ENCODE measurements around the gene HNRNPK. TPM values are rescaled to one million over a fixed set of nuclear protein-coding genes. Genes with fewer than 3 reads are reported as not detected.

HNRNPK gene
- total RNA-seq, 1 experiment from 2014 or later, result 723 TPM

DNA sequence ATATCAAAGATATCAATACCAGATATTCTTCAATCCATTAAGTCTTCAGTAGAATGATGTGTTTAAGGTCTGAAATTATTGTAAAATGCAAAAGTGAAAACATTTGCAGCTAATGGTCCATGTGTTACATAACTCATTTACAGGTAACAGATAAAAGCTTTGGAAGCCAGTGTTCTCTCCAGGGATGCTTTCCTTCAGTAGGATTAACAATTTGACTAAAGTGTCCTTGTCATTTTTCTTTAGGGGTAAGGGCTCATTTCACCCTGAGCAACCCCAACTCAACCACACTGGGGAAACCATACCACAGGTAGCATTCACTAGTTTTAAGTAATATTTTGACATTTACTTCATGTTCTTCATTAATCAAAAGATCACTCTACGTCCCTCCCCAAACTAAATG lies 12.9 kb downstream of the HNRNPK start:
- DNase-seq (ENCODE audit: low spot score), result no peak
- Mint-ChIP-seq H3K27ac (peak overlapping the region; percentile 86), H3K4me3 (no peak overlapping the region), H3K36me3 (peaks cover 50% of the 10 kb centered on the region), H3K9me3 (no peaks in the 10 kb centered on the region), H3K4me1 (no peaks in the 10 kb centered on the region), H3K27me3 (ENCODE audit: low read depth) (no peaks in the 10 kb centered on the region)
- ChIA-PET CTCF (no interaction called here), POLR2A (interaction anchor here (0.9 to 1.3 kb wide), 2 partner anchors 9 to 13 kb away, joined by 3 to 5 read pairs; partner anchors contain the start of genes HNRNPK and RMI1)
- no peak for ATAC-seq
- TF ChIP-seq, protein P1, sequence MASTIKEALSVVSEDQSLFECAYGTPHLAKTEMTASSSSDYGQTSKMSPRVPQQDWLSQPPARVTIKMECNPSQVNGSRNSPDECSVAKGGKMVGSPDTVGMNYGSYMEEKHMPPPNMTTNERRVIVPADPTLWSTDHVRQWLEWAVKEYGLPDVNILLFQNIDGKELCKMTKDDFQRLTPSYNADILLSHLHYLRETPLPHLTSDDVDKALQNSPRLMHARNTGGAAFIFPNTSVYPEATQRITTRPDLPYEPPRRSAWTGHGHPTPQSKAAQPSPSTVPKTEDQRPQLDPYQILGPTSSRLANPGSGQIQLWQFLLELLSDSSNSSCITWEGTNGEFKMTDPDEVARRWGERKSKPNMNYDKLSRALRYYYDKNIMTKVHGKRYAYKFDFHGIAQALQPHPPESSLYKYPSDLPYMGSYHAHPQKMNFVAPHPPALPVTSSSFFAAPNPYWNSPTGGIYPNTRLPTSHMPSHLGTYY (CRISPR knock-in tag; IDR thresholded peaks at IDR 0.05), result peak; percentile 78; the same call in 1 of the 2 replicates
- TF ChIP-seq FOXP1 (CRISPR knock-in tag; IDR thresholded peaks at IDR 0.05; ENCODE audit: borderline replicate concordance) (no peak), ZNF671 (CRISPR knock-in tag; IDR thresholded peaks at IDR 0.05) (0 out of 2 replicates have a peak, but pooled peaks have one; percentile 43), CBFB (CRISPR knock-in tag; IDR thresholded peaks at IDR 0.05; ENCODE audit: low read depth) (no peak), JUN (CRISPR knock-in tag; IDR thresholded peaks at IDR 0.05) (no peak), NFATC4 (CRISPR knock-in tag; IDR thresholded peaks at IDR 0.05) (peak; percentile 81), ZNF416 (CRISPR knock-in tag; IDR thresholded peaks at IDR 0.05) (0 out of 2 replicates have a peak, but pooled peaks have one; percentile 56)
- TF ChIP-seq, protein P2, sequence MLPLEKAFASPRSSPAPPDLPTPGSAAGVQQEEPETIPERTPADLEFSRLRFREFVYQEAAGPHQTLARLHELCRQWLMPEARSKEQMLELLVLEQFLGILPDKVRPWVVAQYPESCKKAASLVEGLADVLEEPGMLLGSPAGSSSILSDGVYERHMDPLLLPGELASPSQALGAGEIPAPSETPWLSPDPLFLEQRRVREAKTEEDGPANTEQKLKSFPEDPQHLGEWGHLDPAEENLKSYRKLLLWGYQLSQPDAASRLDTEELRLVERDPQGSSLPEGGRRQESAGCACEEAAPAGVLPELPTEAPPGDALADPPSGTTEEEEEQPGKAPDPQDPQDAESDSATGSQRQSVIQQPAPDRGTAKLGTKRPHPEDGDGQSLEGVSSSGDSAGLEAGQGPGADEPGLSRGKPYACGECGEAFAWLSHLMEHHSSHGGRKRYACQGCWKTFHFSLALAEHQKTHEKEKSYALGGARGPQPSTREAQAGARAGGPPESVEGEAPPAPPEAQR (CRISPR knock-in tag; IDR thresholded peaks at IDR 0.05), result no peak
- TF ChIP-seq, protein P3, sequence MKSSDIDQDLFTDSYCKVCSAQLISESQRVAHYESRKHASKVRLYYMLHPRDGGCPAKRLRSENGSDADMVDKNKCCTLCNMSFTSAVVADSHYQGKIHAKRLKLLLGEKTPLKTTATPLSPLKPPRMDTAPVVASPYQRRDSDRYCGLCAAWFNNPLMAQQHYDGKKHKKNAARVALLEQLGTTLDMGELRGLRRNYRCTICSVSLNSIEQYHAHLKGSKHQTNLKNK (CRISPR knock-in tag; IDR thresholded peaks at IDR 0.05), result no peak
- TF ChIP-seq, protein P4, sequence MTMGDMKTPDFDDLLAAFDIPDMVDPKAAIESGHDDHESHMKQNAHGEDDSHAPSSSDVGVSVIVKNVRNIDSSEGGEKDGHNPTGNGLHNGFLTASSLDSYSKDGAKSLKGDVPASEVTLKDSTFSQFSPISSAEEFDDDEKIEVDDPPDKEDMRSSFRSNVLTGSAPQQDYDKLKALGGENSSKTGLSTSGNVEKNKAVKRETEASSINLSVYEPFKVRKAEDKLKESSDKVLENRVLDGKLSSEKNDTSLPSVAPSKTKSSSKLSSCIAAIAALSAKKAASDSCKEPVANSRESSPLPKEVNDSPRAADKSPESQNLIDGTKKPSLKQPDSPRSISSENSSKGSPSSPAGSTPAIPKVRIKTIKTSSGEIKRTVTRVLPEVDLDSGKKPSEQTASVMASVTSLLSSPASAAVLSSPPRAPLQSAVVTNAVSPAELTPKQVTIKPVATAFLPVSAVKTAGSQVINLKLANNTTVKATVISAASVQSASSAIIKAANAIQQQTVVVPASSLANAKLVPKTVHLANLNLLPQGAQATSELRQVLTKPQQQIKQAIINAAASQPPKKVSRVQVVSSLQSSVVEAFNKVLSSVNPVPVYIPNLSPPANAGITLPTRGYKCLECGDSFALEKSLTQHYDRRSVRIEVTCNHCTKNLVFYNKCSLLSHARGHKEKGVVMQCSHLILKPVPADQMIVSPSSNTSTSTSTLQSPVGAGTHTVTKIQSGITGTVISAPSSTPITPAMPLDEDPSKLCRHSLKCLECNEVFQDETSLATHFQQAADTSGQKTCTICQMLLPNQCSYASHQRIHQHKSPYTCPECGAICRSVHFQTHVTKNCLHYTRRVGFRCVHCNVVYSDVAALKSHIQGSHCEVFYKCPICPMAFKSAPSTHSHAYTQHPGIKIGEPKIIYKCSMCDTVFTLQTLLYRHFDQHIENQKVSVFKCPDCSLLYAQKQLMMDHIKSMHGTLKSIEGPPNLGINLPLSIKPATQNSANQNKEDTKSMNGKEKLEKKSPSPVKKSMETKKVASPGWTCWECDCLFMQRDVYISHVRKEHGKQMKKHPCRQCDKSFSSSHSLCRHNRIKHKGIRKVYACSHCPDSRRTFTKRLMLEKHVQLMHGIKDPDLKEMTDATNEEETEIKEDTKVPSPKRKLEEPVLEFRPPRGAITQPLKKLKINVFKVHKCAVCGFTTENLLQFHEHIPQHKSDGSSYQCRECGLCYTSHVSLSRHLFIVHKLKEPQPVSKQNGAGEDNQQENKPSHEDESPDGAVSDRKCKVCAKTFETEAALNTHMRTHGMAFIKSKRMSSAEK (CRISPR knock-in tag; IDR thresholded peaks at IDR 0.05; ENCODE audit: borderline replicate concordance), result peak; percentile 9; the same call in 1 of the 2 replicates

DNA sequence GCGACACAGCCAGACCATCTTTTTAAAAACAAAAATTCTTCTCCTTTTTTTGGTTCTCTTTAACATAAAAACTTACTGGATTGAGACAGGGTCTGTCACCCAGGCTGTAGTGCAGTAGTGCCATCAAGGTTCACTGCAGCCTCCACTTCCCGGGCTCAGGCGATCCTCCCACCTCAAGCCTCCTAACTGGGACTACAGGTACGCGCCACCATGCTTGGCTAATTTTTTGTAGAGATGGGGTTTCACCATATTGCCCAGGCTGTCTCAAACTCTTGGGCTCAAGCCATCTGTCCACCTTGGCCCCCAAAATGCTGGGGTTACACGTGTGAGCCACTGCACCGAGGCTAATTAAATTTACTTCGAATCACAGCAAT lies 13.8 kb downstream of the HNRNPK start:
- no peak for DNase-seq (ENCODE audit: low spot score)
- POLR2A ChIA-PET, result interaction anchor here (1.3 to 2.2 kb wide), 2 partner anchors 14 kb away, joined by 5 to 15 read pairs; partner anchors contain the start of genes HNRNPK and RMI1
- Mint-ChIP-seq H3K4me3 (no peak overlapping the region), H3K4me1 (no peaks in the 10 kb centered on the region), H3K36me3 (peaks cover 42% of the 10 kb centered on the region), H3K27ac (peak overlapping the region; percentile 91; the same call in 1 of the 2 replicates), H3K27me3 (ENCODE audit: low read depth) (no peaks in the 10 kb centered on the region), H3K9me3 (no peaks in the 10 kb centered on the region)
- CTCF ChIA-PET, result no interaction called here
- peak; percentile 14 for ATAC-seq
- peak; percentile 92; the same call in 1 of the 2 replicates for TF ChIP-seq PRRX2 (CRISPR knock-in tag; IDR thresholded peaks at IDR 0.05)
- peak; percentile 8; the same call in 1 of the 2 replicates for TF ChIP-seq EMX1 (CRISPR knock-in tag; IDR thresholded peaks at IDR 0.05)
- peak; percentile 67; the same call in 1 of the 2 replicates for TF ChIP-seq ZNF416 (CRISPR knock-in tag; IDR thresholded peaks at IDR 0.05)
- TF ChIP-seq NFATC4 (CRISPR knock-in tag; IDR thresholded peaks at IDR 0.05), result peak; percentile 90
- TF ChIP-seq, protein P5, sequence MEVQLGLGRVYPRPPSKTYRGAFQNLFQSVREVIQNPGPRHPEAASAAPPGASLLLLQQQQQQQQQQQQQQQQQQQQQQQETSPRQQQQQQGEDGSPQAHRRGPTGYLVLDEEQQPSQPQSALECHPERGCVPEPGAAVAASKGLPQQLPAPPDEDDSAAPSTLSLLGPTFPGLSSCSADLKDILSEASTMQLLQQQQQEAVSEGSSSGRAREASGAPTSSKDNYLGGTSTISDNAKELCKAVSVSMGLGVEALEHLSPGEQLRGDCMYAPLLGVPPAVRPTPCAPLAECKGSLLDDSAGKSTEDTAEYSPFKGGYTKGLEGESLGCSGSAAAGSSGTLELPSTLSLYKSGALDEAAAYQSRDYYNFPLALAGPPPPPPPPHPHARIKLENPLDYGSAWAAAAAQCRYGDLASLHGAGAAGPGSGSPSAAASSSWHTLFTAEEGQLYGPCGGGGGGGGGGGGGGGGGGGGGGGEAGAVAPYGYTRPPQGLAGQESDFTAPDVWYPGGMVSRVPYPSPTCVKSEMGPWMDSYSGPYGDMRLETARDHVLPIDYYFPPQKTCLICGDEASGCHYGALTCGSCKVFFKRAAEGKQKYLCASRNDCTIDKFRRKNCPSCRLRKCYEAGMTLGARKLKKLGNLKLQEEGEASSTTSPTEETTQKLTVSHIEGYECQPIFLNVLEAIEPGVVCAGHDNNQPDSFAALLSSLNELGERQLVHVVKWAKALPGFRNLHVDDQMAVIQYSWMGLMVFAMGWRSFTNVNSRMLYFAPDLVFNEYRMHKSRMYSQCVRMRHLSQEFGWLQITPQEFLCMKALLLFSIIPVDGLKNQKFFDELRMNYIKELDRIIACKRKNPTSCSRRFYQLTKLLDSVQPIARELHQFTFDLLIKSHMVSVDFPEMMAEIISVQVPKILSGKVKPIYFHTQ (CRISPR knock-in tag; IDR thresholded peaks at IDR 0.05), result peak; percentile 95
- TF ChIP-seq, protein P6, sequence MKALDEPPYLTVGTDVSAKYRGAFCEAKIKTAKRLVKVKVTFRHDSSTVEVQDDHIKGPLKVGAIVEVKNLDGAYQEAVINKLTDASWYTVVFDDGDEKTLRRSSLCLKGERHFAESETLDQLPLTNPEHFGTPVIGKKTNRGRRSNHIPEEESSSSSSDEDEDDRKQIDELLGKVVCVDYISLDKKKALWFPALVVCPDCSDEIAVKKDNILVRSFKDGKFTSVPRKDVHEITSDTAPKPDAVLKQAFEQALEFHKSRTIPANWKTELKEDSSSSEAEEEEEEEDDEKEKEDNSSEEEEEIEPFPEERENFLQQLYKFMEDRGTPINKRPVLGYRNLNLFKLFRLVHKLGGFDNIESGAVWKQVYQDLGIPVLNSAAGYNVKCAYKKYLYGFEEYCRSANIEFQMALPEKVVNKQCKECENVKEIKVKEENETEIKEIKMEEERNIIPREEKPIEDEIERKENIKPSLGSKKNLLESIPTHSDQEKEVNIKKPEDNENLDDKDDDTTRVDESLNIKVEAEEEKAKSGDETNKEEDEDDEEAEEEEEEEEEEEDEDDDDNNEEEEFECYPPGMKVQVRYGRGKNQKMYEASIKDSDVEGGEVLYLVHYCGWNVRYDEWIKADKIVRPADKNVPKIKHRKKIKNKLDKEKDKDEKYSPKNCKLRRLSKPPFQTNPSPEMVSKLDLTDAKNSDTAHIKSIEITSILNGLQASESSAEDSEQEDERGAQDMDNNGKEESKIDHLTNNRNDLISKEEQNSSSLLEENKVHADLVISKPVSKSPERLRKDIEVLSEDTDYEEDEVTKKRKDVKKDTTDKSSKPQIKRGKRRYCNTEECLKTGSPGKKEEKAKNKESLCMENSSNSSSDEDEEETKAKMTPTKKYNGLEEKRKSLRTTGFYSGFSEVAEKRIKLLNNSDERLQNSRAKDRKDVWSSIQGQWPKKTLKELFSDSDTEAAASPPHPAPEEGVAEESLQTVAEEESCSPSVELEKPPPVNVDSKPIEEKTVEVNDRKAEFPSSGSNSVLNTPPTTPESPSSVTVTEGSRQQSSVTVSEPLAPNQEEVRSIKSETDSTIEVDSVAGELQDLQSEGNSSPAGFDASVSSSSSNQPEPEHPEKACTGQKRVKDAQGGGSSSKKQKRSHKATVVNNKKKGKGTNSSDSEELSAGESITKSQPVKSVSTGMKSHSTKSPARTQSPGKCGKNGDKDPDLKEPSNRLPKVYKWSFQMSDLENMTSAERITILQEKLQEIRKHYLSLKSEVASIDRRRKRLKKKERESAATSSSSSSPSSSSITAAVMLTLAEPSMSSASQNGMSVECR (CRISPR knock-in tag; IDR thresholded peaks at IDR 0.05; ENCODE audit: borderline replicate concordance), result no peak
- peak; percentile 81 for TF ChIP-seq ZNF671 (CRISPR knock-in tag; IDR thresholded peaks at IDR 0.05)
- TF ChIP-seq, protein P1 (CRISPR knock-in tag; IDR thresholded peaks at IDR 0.05), result peak; percentile 88; the same call in 1 of the 2 replicates
- no peak for TF ChIP-seq OVOL2 (CRISPR knock-in tag; IDR thresholded peaks at IDR 0.05; ENCODE audit: borderline replicate concordance)
- no peak for TF ChIP-seq ELF4 (CRISPR knock-in tag; IDR thresholded peaks at IDR 0.05; ENCODE audit: low read depth)
